H1 (cell line): ENCODE measurements around the gene SPRR3. TPM values are rescaled to one million over a fixed set of nuclear protein-coding genes. Genes with fewer than 3 reads are reported as not detected.

Experiments used
- CBX8 ChIP-seq: fragments of 300-800, 300-1000 bp; sonication (generic); IDR thresholded peaks from 2 replicates; pipeline ENCODE4 v1.7.1; 2016; ENCODE audit warnings: low read depth, low read length, borderline replicate concordance
- CREB1 ChIP-seq: IDR thresholded peaks from 2 replicates; pipeline ENCODE4 v1.6.1; 2012; ENCODE audit warnings: inconsistent platforms
- EZH2 ChIP-seq: fragments of 200-600 bp; sonication (generic); IDR thresholded peaks from 2 replicates; pipeline ENCODE4 v1.7.1; 2012; ENCODE audit warnings: low read depth, mild to moderate bottlenecking, moderate library complexity, low read length, inconsistent platforms; ENCODE audit not compliant: severe bottlenecking
- POLR2A ChIP-seq, 2 experiments: IDR thresholded peaks; 1 replicate in 1 of 2; 2 replicates in 1 of 2; pipeline ENCODE4 v1.6.1; 2011; ENCODE audit warnings: low read depth in 2 of 2, low read length in 2 of 2, mild to moderate bottlenecking in 2 of 2; ENCODE audit errors: control extremely low read depth in 1 of 2
- POLR2AphosphoS5 ChIP-seq: IDR thresholded peaks from 2 replicates; pipeline ENCODE4 v1.6.1; 2011; ENCODE audit warnings: low read depth, low read length
- RAD21 ChIP-seq, 2 experiments: IDR thresholded peaks in 1 of 2; conservative IDR thresholded peaks in 1 of 2; 2 replicates each; pipeline ENCODE4 v1.6.1; 2011; ENCODE audit warnings: low read depth in 2 of 2, low read length in 2 of 2, improper control_type of control experiment in 1 of 2, inconsistent platforms in 1 of 2, mild to moderate bottlenecking in 1 of 2, moderate library complexity in 1 of 2
- ZNF274 ChIP-seq: IDR thresholded peaks from 2 replicates; pipeline ENCODE4 v1.7.0; 2012; ENCODE audit warnings: low read length, borderline replicate concordance; ENCODE audit errors: extremely low read depth
- polyA plus RNA-seq, 7 experiments: library from polyadenylated mRNA; depleted of rRNA in 3 of 7; stranded (reverse) in 5 of 7; unstranded in 2 of 7; fragments of >200 nt in 5 of 7; fragments of 200-250 nt in 2 of 7; gene quantifications; 1 replicate in 5 of 7; 2 replicates in 1 of 7; 4 replicates in 1 of 7; pipeline versions ENCODE4 v1.2.1 to v1.2.3, GENCODE V29; 2011 to 2013; ENCODE audit warnings: missing spikeins in 2 of 7, mixed read lengths in 2 of 7
- total RNA-seq: library from RNA; stranded (reverse); fragmentation: NEBNext Ultra II Directional; extraction: Animal tissue kit (Norgen Biotek cat#: 25700); gene quantifications from 2 replicates; pipeline ENCODE4 v1.2.1, GENCODE V29; 2021

The SPRR3 gene
- total and polyA plus RNA-seq, 2 of the 8 experiments (the other 6 are each of a cell fraction or from before 2014, with no cell fraction given), result not detected

GRCh38 chr1:152998476-152998875, 3.1 kb upstream of the SPRR3 start (continued):
- TF ChIP-seq CBX8 (no peak), POLR2A (IDR thresholded peaks at IDR 0.05; ENCODE audit: control extremely low read depth in 1 of 2, low read depth in 2 of 2, low read length in 2 of 2) (no peak), EZH2 (no peak), RAD21 (IDR thresholded peaks at IDR 0.05 in 1 of 2, conservative IDR thresholded peaks at IDR 0.05 in 1 of 2; ENCODE audit: low read depth in 2 of 2, low read length in 2 of 2) (no peak), CREB1 (no peak), POLR2AphosphoS5 (no peak), ZNF274 (no peak)
